ENCODE data around the gene LRIT1. TPM values are rescaled to one million over a fixed set of nuclear protein-coding genes. Genes with fewer than 3 reads are reported as not detected.

LRIT1 gene
- total RNA-seq, 1 donor = not detected

DNA sequence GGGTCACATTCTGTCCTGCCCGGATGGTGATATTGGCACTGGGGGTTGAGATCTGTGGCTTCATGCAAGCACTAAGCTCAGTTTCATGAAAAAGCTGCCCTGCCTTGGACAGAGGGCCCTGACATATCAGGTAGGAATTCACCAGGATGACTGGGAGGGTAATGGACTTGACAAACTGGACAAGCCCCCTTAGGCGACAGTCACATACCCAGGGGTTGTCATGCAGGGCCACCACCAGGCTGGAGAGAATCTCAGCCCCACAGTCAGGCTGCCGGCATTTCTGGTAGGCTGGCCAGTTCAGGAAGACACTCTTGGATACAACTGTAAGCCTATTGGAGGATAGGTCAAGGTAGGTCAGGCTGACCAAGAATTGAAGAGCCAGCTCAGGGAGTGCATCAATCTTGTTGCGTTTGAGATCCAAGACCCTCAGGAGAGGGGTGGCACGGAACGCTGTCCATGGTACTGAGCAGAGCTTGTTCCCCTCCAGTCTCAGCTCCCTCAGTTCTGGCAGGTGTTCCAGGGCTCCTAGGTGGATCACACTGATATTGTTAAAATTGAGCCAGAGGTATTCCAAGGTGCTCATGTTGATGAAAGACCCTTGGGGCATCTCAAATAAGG, 16.8 kb downstream of the LRIT1 start:
- Histone ChIP-seq H3K4me2 (ENCODE audit: insufficient read depth, low read length) (no peak overlapping the region), H3K4me1 (ENCODE audit: insufficient read depth, low read length) (no peaks in the 10 kb centered on the region), H3K27me3 (ENCODE audit: insufficient read depth, low read length) (no peaks in the 10 kb centered on the region), H2AFZ (ENCODE audit: low read length) (no peak overlapping the region), H4K20me1 (ENCODE audit: insufficient read depth, low read length) (no peaks in the 10 kb centered on the region), H3K27ac (ENCODE audit: low read depth, low read length) (no peak overlapping the region), H3K4me3 (ENCODE audit: insufficient read depth, low read length) (no peak overlapping the region), H3K9me3 (ENCODE audit: low read depth, low read length) (no peaks in the 10 kb centered on the region), H3K36me3 (ENCODE audit: insufficient read depth, low read length) (no peaks in the 10 kb centered on the region), H3K79me2 (ENCODE audit: insufficient read depth, low read length) (no peaks in the 10 kb centered on the region)
- no peak for TF ChIP-seq CTCF (IDR thresholded peaks at IDR 0.05; ENCODE audit: extremely low read depth, low read depth, low read length)
- no peak for DNase-seq (ENCODE audit: insufficient read length, low spot score, missing footprints)

- no peaks in the 10 kb centered on the region for H3K36me3 ChIP-seq (ENCODE audit: insufficient read depth, low read length)
- H4K20me1 ChIP-seq (ENCODE audit: insufficient read depth, low read length) = no peaks in the 10 kb centered on the region
- no peaks in the 10 kb centered on the region for H3K79me2 ChIP-seq (ENCODE audit: insufficient read depth, low read length)
- no peak overlapping the region for H3K27ac ChIP-seq (ENCODE audit: low read depth, low read length)
- no peak overlapping the region for H3K4me2 ChIP-seq (ENCODE audit: insufficient read depth, low read length)
- H3K4me1 ChIP-seq (ENCODE audit: insufficient read depth, low read length) = no peaks in the 10 kb centered on the region
- no peak for TF ChIP-seq CTCF (IDR thresholded peaks at IDR 0.05; ENCODE audit: extremely low read depth, low read depth, low read length)
- H3K9me3 ChIP-seq (ENCODE audit: low read depth, low read length) = no peaks in the 10 kb centered on the region
- H2AFZ ChIP-seq (ENCODE audit: low read length) = no peak overlapping the region
- H3K27me3 ChIP-seq (ENCODE audit: insufficient read depth, low read length) = no peaks in the 10 kb centered on the region
- DNase-seq (ENCODE audit: insufficient read length, low spot score, missing footprints) = no peak
- no peak overlapping the region for H3K4me3 ChIP-seq (ENCODE audit: insufficient read depth, low read length)
Observed at GRCh38 chr10:84221916-84222315, 19.4 kb downstream of the LRIT1 start.

DNA sequence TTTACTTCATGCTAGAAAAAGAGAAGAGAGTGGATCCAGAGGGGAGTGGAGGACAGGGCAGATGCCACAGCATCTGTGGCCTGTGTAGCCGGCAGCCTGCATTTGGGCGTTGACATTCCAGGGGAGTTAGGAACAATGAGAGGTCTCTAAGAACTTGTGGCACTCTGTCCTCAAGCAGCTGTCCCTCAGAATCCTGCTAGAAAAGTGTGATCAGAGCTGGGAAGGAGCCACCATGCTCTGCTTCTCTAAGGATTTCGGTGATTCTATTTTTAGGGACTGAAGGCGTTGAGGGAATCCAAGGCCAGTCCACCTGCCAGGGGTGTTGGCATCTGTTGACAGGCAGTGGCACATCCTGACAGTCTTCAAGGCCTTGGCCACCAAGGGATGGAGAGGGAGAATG, 23.6 kb downstream of the LRIT1 start:
- H3K4me3 ChIP-seq (ENCODE audit: insufficient read depth, low read length) = no peak overlapping the region
- H3K4me2 ChIP-seq (ENCODE audit: insufficient read depth, low read length) = no peak overlapping the region
- H3K4me1 ChIP-seq (ENCODE audit: insufficient read depth, low read length) = no peaks in the 10 kb centered on the region
- H4K20me1 ChIP-seq (ENCODE audit: insufficient read depth, low read length) = no peaks in the 10 kb centered on the region
- DNase-seq (ENCODE audit: insufficient read length, low spot score, missing footprints) = no peak
- no peaks in the 10 kb centered on the region for H3K36me3 ChIP-seq (ENCODE audit: insufficient read depth, low read length)
- H2AFZ ChIP-seq (ENCODE audit: low read length) = no peak overlapping the region
- H3K27me3 ChIP-seq (ENCODE audit: insufficient read depth, low read length) = no peaks in the 10 kb centered on the region
- no peak for TF ChIP-seq CTCF (IDR thresholded peaks at IDR 0.05; ENCODE audit: extremely low read depth, low read depth, low read length)
- no peaks in the 10 kb centered on the region for H3K79me2 ChIP-seq (ENCODE audit: insufficient read depth, low read length)
- no peaks in the 10 kb centered on the region for H3K9me3 ChIP-seq (ENCODE audit: low read depth, low read length)
- H3K27ac ChIP-seq (ENCODE audit: low read depth, low read length) = no peak overlapping the region

- H3K27me3 ChIP-seq (ENCODE audit: insufficient read depth, low read length) = no peaks in the 10 kb centered on the region
Observed at GRCh38 chr10:84216834-84217233, 24.5 kb downstream of the LRIT1 start.

More at GRCh38 chr10:84216834-84217233, 24.5 kb downstream of the LRIT1 start:
- H3K36me3 ChIP-seq (ENCODE audit: insufficient read depth, low read length) = no peaks in the 10 kb centered on the region
- no peak for TF ChIP-seq CTCF (IDR thresholded peaks at IDR 0.05; ENCODE audit: extremely low read depth, low read depth, low read length)
- H3K4me1 ChIP-seq (ENCODE audit: insufficient read depth, low read length) = no peaks in the 10 kb centered on the region
- no peak for DNase-seq (ENCODE audit: insufficient read length, low spot score, missing footprints)
- no peaks in the 10 kb centered on the region for H4K20me1 ChIP-seq (ENCODE audit: insufficient read depth, low read length)
- H2AFZ ChIP-seq (ENCODE audit: low read length) = no peak overlapping the region
- no peaks in the 10 kb centered on the region for H3K79me2 ChIP-seq (ENCODE audit: insufficient read depth, low read length)
- no peak overlapping the region for H3K4me2 ChIP-seq (ENCODE audit: insufficient read depth, low read length)
- no peak overlapping the region for H3K4me3 ChIP-seq (ENCODE audit: insufficient read depth, low read length)
- no peak overlapping the region for H3K27ac ChIP-seq (ENCODE audit: low read depth, low read length)
- no peaks in the 10 kb centered on the region for H3K9me3 ChIP-seq (ENCODE audit: low read depth, low read length)

All from osteoblast (primary cell).